Loucy (cell line): Measurements from ENCODE around the gene GRIA3.

ENCODE experiments used
- CTCF ChIP-seq: fragments of 200-600 bp; sonication (generic); conservative IDR thresholded peaks from 2 replicates; pipeline ENCODE4 v1.5.1; 2014; ENCODE audit warnings: mild to moderate bottlenecking, antibody characterized with exemption, low read length
- EZH2phosphoT487 ChIP-seq: fragments of 200-600 bp; IDR thresholded peaks from 2 replicates; pipeline ENCODE4 v1.6.1; 2018; ENCODE audit warnings: antibody characterized with exemption, mild to moderate bottlenecking, moderate library complexity, borderline replicate concordance

GRCh38 chrX:123138473-123138872 is 45.6 kb upstream of the GRIA3 start:
- TF ChIP-seq EZH2phosphoT487 (no peak), CTCF (no peak)
